GM18508 (cell line): ENCODE measurements around the gene DAAM1.
A peak's percentile ranks its signal among the peaks of the same experiment; 100 is the strongest.

Source experiments
- ATAC-seq: cut with Tn5 transposase; IDR thresholded peaks from one replicate; pipeline ENCODE4 v1.9.1; 2021; ENCODE audit warnings: moderate number of reproducible peaks; ENCODE audit not compliant: insufficient read depth, unreplicated experiment

The DAAM1 gene

GRCh38 chr14:59188461-59189090, at the start of gene DAAM1:
DAAM1 (plus strand) TSS chr14:59188667; CDS start chr14:59263478, 74,811 bp downstream.
- peak; percentile 77 for ATAC-seq

- ATAC-seq: no peak
Observed at GRCh38 chr14:59139324-59139723, 49.1 kb upstream of the DAAM1 start.

DNA sequence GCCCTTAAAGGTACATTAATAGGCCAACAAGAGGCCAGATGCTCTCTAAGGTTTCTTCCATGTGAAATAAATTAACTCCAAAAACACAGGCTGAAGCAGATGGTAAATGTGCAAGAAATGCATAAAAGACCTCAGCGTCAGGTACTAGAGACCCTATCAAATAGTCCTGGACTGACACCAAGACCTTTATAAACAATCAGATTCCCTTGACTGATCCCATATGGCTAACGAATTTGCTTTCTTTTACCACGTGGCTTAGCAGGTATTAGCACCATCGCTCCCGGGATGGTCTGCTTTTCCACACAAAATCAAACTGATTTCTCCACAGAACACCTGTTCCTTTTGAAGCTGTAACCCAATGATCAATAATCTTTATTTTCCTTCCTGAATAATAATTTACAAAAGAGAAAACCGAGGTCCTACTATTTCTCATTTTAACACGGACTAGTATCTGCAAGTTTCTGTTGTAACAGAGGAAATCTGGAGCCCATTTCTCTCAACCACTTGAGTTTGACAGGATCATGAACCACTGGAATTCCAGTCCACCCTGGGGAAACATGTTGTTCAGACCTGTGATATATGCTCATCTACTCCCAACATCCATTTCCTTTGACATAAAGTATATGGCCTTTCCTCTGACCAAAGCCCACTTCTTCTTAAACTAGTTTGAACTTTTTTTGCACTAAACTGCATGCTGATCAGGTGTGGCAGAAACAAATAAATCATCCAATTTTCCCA, 48.2 kb upstream of the DAAM1 start:
- no peak for ATAC-seq

- ATAC-seq: no peak
Observed at GRCh38 chr14:59146484-59146883, 42.0 kb upstream of the DAAM1 start.

DNA sequence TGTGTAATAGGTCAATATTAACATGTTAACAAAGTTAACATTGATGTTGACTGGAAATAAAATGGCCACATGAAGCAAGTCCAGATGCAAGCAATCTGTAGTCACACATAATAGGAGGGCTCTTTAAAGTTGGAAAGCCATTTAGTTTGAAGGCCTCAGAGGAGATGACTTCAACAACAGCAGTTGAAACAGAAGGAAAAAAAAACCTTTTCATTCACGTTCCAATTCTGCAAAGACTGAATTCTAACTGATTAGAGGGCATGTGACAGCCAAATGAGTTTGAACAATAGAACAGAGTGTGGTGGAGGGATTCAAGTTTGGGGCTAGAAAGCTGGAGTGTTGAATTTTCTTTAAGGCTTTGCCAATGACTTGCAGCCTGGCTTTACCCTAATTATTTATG, 41.5 kb upstream of the DAAM1 start:
- no peak for ATAC-seq

DNA sequence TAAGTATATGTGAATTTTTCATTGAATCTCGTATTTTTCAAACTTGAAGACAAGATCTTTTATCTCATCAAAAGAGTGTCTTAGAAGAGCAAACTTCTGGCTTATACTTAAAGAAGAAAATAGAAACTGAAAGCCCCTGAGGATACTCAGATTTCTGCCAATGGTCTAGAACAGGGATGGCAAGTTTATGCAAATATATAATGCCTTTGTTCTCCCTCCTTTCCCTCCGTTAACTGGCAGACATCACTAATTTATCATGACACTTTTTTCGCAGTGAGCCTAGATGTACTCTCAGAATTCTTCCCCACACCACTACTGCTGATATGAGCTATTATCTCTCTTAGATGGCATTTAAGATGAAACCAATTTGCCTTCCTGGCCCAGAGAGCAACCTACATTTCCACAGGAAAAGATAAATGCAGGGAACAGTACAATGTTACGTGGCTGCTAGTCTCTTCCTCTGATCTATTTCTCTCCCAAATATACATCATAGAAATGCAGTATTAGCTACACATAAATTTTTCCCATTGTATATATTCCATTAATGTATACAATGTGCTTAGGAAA, 40.0 kb upstream of the DAAM1 start:
- no peak for ATAC-seq

DNA sequence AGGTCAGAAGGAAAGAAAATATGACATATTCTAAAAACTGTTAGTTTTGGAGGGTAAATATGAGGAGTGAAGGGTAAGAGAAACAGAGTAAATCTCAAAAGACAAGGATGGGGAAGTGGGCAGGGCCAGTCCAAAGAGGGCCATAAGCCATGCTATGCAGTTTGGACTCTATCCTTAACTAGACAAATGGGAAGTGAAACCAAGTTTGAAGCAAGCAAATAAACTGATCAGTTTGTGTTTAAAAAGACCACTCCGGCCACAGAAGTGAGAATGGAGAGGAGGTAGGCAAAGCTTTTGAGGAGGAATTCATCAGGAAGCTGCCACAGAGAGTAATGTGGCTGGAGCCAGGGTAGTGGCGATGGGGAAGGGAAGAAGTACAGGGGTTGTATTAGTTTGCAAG, 37.5 kb upstream of the DAAM1 start:
- ATAC-seq: peak; percentile 62

GRCh38 chr14:59154373-59154772, 34.1 kb upstream of the DAAM1 start:
- no peak for ATAC-seq

GRCh38 chr14:59155886-59156285, 32.6 kb upstream of the DAAM1 start:
- no peak for ATAC-seq

DNA sequence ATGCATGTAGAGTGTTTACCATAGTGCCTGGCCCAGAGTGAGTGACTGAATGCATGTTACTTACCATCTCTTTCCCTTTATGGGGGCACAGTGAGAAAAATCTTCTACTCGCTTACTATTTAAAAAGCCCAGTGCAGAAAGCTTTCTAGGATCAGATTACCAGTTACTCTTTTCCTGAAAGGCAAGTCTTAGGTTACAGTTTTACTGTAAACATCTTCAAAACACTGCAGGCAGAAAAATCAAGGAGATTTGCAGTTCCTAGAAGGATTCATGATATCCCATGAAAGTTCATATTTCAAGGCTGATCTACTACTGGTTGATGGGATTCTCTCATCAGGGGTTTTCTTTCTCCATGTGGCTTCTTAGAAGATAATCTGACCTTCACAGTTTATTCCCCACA, 29.3 kb upstream of the DAAM1 start:
- no peak for ATAC-seq

DNA sequence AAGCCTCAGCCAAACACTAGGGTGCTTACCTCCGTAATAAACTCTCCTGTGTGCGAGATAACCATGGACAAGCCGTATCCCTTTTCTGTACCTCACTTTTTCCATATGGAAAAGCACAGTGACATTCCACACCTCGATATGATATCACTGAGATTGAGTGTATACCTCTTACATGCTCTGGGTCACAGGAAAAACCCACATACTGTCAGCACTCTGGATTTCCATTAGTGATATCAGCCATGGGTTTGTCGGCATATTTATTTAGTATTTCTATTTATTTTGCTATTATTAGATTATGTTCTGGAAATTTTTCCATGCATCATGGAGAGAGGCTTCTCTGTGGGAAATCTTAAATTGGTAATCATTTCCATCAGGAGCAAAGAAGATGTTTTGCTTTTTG, 28.0 kb upstream of the DAAM1 start:
- ATAC-seq: no peak

DNA sequence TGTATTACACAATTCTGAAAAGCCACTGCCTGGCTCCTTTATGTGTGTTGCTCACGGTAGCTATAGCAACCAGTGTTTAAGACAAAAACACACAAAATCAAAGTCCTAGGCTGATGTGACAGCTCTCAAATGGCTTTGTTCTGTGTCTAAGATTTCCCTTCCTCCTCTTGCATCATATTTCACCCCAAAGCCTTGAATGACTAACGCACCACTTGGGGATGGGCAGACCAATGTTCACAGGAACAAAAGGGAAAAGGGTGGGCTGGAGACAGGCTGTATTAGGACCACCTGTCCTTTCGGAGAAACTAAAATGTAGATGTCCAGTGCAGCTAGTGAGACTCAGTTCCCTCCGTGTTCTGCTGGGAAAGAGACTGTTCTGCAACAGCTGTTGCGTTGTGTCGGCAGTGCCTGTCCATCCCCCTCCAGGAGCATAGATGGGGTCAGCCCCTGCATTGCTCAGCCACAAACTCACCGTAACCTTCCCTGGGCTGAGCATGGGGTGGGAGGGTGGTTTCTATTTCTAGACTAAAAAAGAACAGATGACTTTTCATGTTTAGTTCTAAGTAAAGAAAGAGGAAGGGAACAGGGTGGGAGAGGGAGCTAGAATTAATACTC, 26.8 kb upstream of the DAAM1 start:
- no peak for ATAC-seq

DNA sequence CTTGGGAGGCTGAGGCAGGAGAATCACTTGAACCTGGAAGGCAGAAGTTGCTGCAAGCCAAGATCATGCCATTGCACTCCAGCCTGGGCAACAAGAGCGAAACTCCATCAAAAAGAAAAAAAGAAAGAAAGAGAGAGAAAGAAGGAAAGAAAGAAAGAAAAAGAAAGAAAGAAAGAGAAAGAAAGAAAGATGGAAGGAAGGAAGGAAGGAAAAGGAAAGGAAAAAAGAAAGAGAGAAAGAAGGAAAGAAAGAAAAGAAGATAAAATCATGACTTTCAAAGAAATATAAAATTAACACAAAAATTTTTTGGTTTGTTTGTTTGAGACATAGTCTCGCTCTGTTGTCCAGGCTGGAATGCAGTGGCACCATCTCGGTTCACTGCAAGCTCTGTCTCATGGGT, 22.2 kb upstream of the DAAM1 start:
- ATAC-seq: no peak

DNA sequence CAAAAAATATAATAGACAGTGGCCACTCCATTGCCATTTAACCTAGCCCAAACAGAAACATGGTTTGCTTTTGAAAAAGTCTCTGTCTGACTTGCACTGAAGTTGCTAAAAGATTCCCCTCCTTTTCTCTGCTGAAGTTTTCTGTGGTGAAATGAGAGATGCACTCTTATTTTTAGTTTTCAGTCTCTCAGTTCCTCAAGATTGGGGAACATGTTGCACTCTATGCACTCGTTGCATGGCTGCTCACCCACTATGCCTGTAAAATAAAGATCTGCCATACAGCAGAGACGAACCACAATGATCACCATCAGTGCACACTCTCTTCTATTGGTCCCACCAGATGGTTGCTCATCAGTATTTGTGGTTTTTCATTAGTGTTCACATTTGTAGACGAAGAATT, 13.1 kb upstream of the DAAM1 start:
- ATAC-seq: peak; percentile 94

DNA sequence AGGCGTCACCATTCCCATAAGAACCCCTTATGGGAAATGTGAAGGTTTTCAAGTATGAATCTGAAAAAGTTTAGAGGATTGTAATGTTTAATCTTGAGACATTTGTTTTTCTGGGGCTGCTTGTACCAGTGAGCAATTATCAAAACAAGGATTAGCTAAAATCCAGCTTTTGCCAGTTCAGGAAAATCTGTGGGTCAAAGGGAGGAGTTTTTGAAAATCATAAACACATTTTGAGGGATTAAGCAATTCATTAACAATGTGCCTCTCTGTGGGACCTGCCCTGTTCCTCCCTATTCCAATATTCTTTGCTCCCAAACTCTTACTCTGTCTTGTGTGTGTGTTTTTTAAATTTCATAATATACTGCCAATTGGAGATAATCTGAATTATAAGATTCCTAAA, 11.7 kb upstream of the DAAM1 start:
- ATAC-seq: no peak

GRCh38 chr14:59177262-59177661, 11.2 kb upstream of the DAAM1 start:
- no peak for ATAC-seq

- ATAC-seq: no peak
Observed at GRCh38 chr14:59181791-59182190, 6.7 kb upstream of the DAAM1 start.

- no peak for ATAC-seq
Observed at GRCh38 chr14:59182641-59183040, 5.8 kb upstream of the DAAM1 start.

- ATAC-seq: no peak
Observed at GRCh38 chr14:59183150-59183549, 5.3 kb upstream of the DAAM1 start.

DNA sequence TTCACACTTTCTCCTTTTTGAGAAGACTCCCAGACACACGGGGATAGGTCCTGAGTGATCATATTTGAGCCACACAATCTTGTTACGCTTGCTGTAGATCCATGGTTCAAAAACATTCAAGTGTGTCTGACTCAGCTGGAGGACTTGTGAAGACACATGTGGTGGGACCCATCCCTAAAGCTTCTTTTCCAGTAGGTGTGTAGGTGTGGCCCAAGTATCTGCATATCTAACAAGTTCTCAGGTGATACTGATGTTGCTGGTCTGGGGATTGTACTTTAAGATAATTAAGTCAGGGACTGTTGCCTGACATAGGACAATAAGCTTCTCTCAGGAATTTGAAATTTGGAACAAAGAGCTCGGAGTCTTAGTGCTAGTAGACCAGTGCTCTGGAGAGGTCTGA, 4.1 kb upstream of the DAAM1 start:
- no peak for ATAC-seq

DNA sequence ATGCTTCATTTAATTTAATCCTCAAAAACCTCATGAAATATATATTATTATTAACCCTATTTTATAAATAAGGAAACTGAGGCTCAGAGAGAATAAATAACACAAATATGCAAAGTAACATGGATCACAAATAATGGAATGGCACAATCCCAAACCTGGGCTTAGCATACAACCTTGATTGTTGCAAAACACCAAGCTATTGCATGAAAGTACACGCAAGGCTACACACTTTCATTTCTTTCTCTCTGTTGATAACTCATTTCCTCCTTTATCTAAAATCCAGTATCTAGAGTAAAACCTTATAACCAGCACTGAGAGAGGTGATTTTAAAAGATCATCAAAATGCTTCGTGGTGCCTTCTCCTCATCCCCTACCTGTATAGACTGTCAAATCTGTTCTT, 2.8 kb upstream of the DAAM1 start:
- no peak for ATAC-seq
